HepG2 (cell line): ENCODE measurements around the gene INO80C. TPM values are rescaled to one million over a fixed set of nuclear protein-coding genes. Genes with fewer than 3 reads are reported as not detected.

Source experiments
- ATAC-seq: fragments of 200-7000 bp; cut with Tn5 transposase; 3 replicates; pipeline ENCODE4 v1.9.1; 2020; ENCODE audit warnings: mild to moderate bottlenecking, moderate library complexity
- BruUV-seq: library from RNA; stranded (reverse); fragments of 400-500 nt; replicated peaks from 2 replicates; lab custom pipeline; 2021; lab: Mats Ljungman, UMichigan
- CTCF ChIA-PET: fragments of 300-600 bp; formaldehyde crosslinking; extraction: SDS; loops from one replicate; lab custom pipeline; 2021; ENCODE audit warnings: low total read pairs, inconsistent platforms, low intra/inter-chr PET ratio; lab: Yijun Ruan, JAX
- POLR2A ChIA-PET: fragments of 350-600 bp; sonication (Branson Sonifier 250); formaldehyde crosslinking; loops from one replicate; lab custom pipeline; 2020; ENCODE audit warnings: antibody characterized with exemption, inconsistent platforms; lab: Yijun Ruan, JAX
- DNase-seq: peaks from one replicate; pipeline ENCODE4 v3.0.0-alpha.2; 2015; ENCODE audit warnings: low spot score
- FAIRE-seq: peaks from 3 replicates; lab custom pipeline; 2011; peaks lifted over from hg19 to GRCh38; lab: Jason Lieb, UNC
- H2AFZ ChIP-seq: one replicate; pipeline ENCODE4 v1.6.1; 2011; ENCODE audit warnings: low read length, inconsistent platforms
- H3K27ac ChIP-seq: fragments of 300-600 bp; 3 replicates; pipeline ENCODE4 v1.8.0; 2011; ENCODE audit warnings: mixed run types, mild to moderate bottlenecking, mixed read lengths, low read length, inconsistent platforms; ENCODE audit not compliant: insufficient read depth; ENCODE audit errors: extremely low read length
- H3K27me3 ChIP-seq, 2 experiments: fragments of 200-600 bp in 1 of 2; 2 replicates in 1 of 2; 3 replicates in 1 of 2; pipeline versions ENCODE4 v1.6.0 to v1.8.0; 2011; ENCODE audit warnings: low read length in 2 of 2, mild to moderate bottlenecking in 2 of 2, moderate library complexity in 2 of 2, inconsistent platforms in 1 of 2; ENCODE audit not compliant: insufficient read depth in 2 of 2, control insufficient read depth in 1 of 2
- H3K36me3 ChIP-seq, 2 experiments: fragments of 200-600 bp in 1 of 2; replicated peaks in 1 of 2; 2 replicates in 1 of 2; 3 replicates in 1 of 2; pipeline versions ENCODE4 v1.5.1 to v1.8.0; 2011; ENCODE audit warnings: low read length in 2 of 2, inconsistent platforms in 1 of 2; ENCODE audit not compliant: insufficient read depth in 2 of 2, control insufficient read depth in 1 of 2
- H3K4me1 ChIP-seq: 2 replicates; pipeline ENCODE4 v1.5.1; 2012; ENCODE audit warnings: low read length, inconsistent platforms; ENCODE audit not compliant: insufficient read depth
- H3K4me2 ChIP-seq: 2 replicates; pipeline ENCODE4 v1.6.0; 2011; ENCODE audit warnings: low read depth, low read length, inconsistent platforms
- H3K4me3 ChIP-seq, 3 experiments: fragments of 200-600 bp in 1 of 3; sonication (generic), shearing (Covaris generic) in 1 of 3; replicated peaks in 1 of 3; 2 replicates each; pipeline ENCODE4 v1.5.1; 2011 to 2016; ENCODE audit warnings: low read length in 3 of 3, inconsistent platforms in 2 of 3, low read depth in 2 of 3, mild to moderate bottlenecking in 2 of 3, control low read depth in 1 of 3, mixed read lengths in 1 of 3; ENCODE audit not compliant: insufficient read depth in 1 of 3
- H3K79me2 ChIP-seq: one replicate; pipeline ENCODE4 v1.6.1; 2011; ENCODE audit warnings: low read length, inconsistent platforms; ENCODE audit not compliant: insufficient read depth
- H3K9ac ChIP-seq: 2 replicates; pipeline ENCODE4 v1.6.0; 2011; ENCODE audit warnings: mild to moderate bottlenecking, low read depth, low read length, inconsistent platforms; ENCODE audit not compliant: insufficient read depth
- H3K9me3 ChIP-seq: 2 replicates; pipeline ENCODE4 v1.5.1; 2012; ENCODE audit warnings: mild to moderate bottlenecking, low read length
- H4K20me1 ChIP-seq: 2 replicates; pipeline ENCODE4 v1.6.0; 2011; ENCODE audit warnings: inconsistent platforms, mild to moderate bottlenecking, low read length, moderate library complexity; ENCODE audit not compliant: insufficient read depth
- HDAC2 ChIP-seq: sonication (generic); formaldehyde crosslinking; IDR thresholded peaks from 2 replicates; pipeline ENCODE4 v1.4.0; 2020; ENCODE audit warnings: missing genetic modification reagents
- LBX2 ChIP-seq: sonication (generic); formaldehyde crosslinking; IDR thresholded peaks from 2 replicates; pipeline ENCODE4 v1.5.0; 2020; ENCODE audit warnings: missing genetic modification reagents, mild to moderate bottlenecking, borderline replicate concordance
- POLR2AphosphoS2 ChIP-seq: IDR thresholded peaks from 2 replicates; pipeline ENCODE4 v1.6.1; 2011; ENCODE audit warnings: low read depth, low read length, improper control_type of control experiment
- PREB ChIP-seq: sonication (generic); formaldehyde crosslinking; IDR thresholded peaks from 2 replicates; pipeline ENCODE4 v1.4.0; 2020; ENCODE audit warnings: missing genetic modification reagents
- ZBTB7B ChIP-seq: sonication (generic); formaldehyde crosslinking; IDR thresholded peaks from 2 replicates; pipeline ENCODE4 v1.4.0; 2020; ENCODE audit warnings: missing genetic modification reagents
- ZNF382 ChIP-seq: sonication (generic); formaldehyde crosslinking; IDR thresholded peaks from 2 replicates; pipeline ENCODE4 v1.5.0; 2020; ENCODE audit warnings: missing genetic modification reagents, mild to moderate bottlenecking, borderline replicate concordance
- ZNF570 ChIP-seq: sonication (generic); formaldehyde crosslinking; IDR thresholded peaks from 2 replicates; pipeline ENCODE4 v1.4.0; 2020; ENCODE audit warnings: mild to moderate bottlenecking, missing genetic modification reagents, borderline replicate concordance
- WGBS: methylation state at CpG from one replicate; pipeline ENCODE4 v1.1.6; 2017; ENCODE audit warnings: low lambda C conversion rate; 5-methylcytosine and 5-hydroxymethylcytosine counted together
- in situ Hi-C: cut with HindIII; loops from 2 replicates; pipeline ENCODE4 v1.10.0; 2017; ENCODE audit warnings: low pct_unique_long_range_greater_than_20kb; ENCODE audit not compliant: extremely low pct_ligation_motif_present
- intact Hi-C: fragments of 100-400 bp; cut with micrococcal nuclease; formaldehyde crosslinking; loops from one replicate; pipeline ENCODE4 v1.10.0; 2022; ENCODE audit not compliant: unreplicated experiment
- polyA plus RNA-seq, 8 experiments: library from polyadenylated mRNA; depleted of rRNA in 3 of 8; stranded (reverse) in 7 of 8; unstranded in 1 of 8; fragments of >200 nt; fragmentation: Illumina TruSeq in 4 of 8; extraction: Trizol in 4 of 8; gene quantifications; 2 replicates each; pipeline versions ENCODE4 v1.2.1 to v1.2.3, GENCODE V29; 2011 to 2016; ENCODE audit warnings: low read depth in 4 of 8, missing spikeins in 1 of 8, mixed read lengths in 1 of 8; ENCODE audit not compliant: insufficient read depth in 1 of 8
- total RNA-seq, 5 experiments: library from RNA; depleted of rRNA; stranded (reverse); fragments of >200 nt; fragmentation: Illumina TruSeq; extraction: Trizol; gene quantifications; 2 replicates each; pipeline ENCODE4 v1.2.3, GENCODE V29; 2016; ENCODE audit warnings: low read depth in 1 of 5
- TF ChIP-seq, protein P1 (sequence below): sonication (generic); formaldehyde crosslinking; IDR thresholded peaks from 2 replicates; pipeline ENCODE4 v1.4.0; 2020; ENCODE audit warnings: missing genetic modification reagents, mild to moderate bottlenecking, borderline replicate concordance

INO80C gene
- total and polyA plus RNA-seq, 2 of the 13 experiments (the other 11 are each of a cell fraction or from before 2014, with no cell fraction given) = 8.2 to 15.4 TPM

GRCh38 chr18:35467624-35468016 lies 30.1 kb downstream of the INO80C start:
- CTCF ChIA-PET = no interaction called here
- Histone ChIP-seq H3K4me2 (no peak overlapping the region), H3K27ac (no peak overlapping the region), H4K20me1 (no peaks in the 10 kb centered on the region), H3K9ac (no peak overlapping the region), H3K79me2 (no peaks in the 10 kb centered on the region), H3K27me3 (no peaks in the 10 kb centered on the region), H3K4me1 (peaks cover 24% of the 10 kb centered on the region), H3K9me3 (no peaks in the 10 kb centered on the region), H2AFZ (no peak overlapping the region), H3K4me3 (no peak overlapping the region), H3K36me3 (peaks cover 2% of the 10 kb centered on the region in 2 experiments; a peak in 2 of 5 replicates)
- DNase-seq (no peak), ATAC-seq (no peak), FAIRE-seq (no peak)
- 100% methylated on average over 4 of the region's 4 CpGs for WGBS
- in situ Hi-C loops = no loop called here
- POLR2A ChIA-PET = no interaction called here
- BruUV-seq = no TSS peak
- intact Hi-C loops = no loop called here
- TF ChIP-seq PREB (CRISPR knock-in tag) = no peak
- 0 out of 2 replicates have a peak, but pooled peaks have one; percentile 30 for TF ChIP-seq POLR2AphosphoS2
- TF ChIP-seq, all 625 proteins: peak for 1

- no peak for FAIRE-seq
- H3K27ac ChIP-seq = no peak overlapping the region
- peaks cover 2% of the 10 kb centered on the region in 2 experiments; a peak in 2 of 5 replicates for H3K36me3 ChIP-seq
- no peaks in the 10 kb centered on the region for H3K9me3 ChIP-seq
- no peaks in the 10 kb centered on the region for H4K20me1 ChIP-seq
- no peaks in the 10 kb centered on the region for H3K79me2 ChIP-seq
- in situ Hi-C loops = no loop called here
- H3K9ac ChIP-seq = no peak overlapping the region
- H3K4me1 ChIP-seq = peaks cover 24% of the 10 kb centered on the region
- ChIA-PET POLR2A (no interaction called here), CTCF (no interaction called here)
- no peak overlapping the region for H3K4me3 ChIP-seq
- intact Hi-C loops = no loop called here
- DNase-seq = no peak
- no peak for ATAC-seq
- H2AFZ ChIP-seq = no peak overlapping the region
- TF ChIP-seq ZNF382 (CRISPR knock-in tag) = no peak
- TF ChIP-seq LBX2 (CRISPR knock-in tag) = no peak
- TF ChIP-seq HDAC2 (CRISPR knock-in tag) = no peak
- no peak for TF ChIP-seq ZNF570 (CRISPR knock-in tag)
- TF ChIP-seq, protein P1, sequence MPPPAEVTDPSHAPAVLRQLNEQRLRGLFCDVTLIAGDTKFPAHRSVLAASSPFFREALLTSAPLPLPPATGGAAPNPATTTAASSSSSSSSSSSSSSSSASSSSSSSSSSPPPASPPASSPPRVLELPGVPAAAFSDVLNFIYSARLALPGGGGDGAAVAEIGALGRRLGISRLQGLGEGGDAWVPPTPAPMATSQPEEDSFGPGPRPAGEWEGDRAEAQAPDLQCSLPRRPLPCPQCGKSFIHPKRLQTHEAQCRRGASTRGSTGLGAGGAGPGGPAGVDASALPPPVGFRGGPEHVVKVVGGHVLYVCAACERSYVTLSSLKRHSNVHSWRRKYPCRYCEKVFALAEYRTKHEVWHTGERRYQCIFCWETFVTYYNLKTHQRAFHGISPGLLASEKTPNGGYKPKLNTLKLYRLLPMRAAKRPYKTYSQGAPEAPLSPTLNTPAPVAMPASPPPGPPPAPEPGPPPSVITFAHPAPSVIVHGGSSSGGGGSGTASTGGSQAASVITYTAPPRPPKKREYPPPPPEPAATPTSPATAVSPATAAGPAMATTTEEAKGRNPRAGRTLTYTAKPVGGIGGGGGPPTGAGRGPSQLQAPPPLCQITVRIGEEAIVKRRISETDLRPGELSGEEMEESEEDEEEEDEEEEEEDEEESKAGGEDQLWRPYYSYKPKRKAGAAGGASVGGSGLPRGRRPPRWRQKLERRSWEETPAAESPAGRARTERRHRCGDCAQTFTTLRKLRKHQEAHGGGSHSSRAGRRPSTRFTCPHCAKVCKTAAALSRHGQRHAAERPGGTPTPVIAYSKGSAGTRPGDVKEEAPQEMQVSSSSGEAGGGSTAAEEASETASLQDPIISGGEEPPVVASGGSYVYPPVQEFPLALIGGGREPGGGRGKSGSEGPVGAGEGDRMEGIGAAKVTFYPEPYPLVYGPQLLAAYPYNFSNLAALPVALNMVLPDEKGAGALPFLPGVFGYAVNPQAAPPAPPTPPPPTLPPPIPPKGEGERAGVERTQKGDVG (CRISPR knock-in tag) = no peak
- TF ChIP-seq ZBTB7B (CRISPR knock-in tag) = no peak
- no peaks in the 10 kb centered on the region for H3K27me3 ChIP-seq
- no peak overlapping the region for H3K4me2 ChIP-seq
- BruUV-seq = no TSS peak
- 96% methylated on average over 8 of the region's 11 CpGs for WGBS
Observed at GRCh38 chr18:35466815-35467623, 30.7 kb downstream of the INO80C start.
